ENCODE measurements around the gene TRPM8. TPM values are rescaled to one million over a fixed set of nuclear protein-coding genes. Genes with fewer than 3 reads are reported as not detected.

TRPM8 gene
- total and polyA plus RNA-seq, 9 donors: 0.92 TPM; not detected in 8

DNA sequence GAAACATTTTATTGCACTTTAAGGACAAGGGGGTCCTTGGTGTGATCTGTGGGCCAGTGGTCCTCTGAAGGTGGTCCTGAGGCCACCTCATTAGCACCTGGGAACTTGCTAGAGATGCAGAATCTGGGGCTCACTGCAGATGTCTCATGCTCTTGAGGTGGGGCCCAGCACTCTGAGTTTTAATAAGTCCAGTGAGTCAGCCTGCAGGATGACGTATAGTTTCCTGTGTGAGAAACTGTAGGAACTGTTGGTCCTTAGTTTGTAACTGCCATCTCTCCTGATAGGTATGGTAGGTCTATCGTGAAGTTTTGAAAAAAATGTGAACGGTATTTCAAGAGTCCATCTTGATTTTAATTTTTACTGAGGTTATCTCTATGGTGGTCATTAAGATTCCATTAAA lies 2.8 kb downstream of the TRPM8 start:
- Histone ChIP-seq H3K27ac (no peak overlapping the region), H3K36me3 (no peaks in the 10 kb centered on the region), H3K4me3 (no peak overlapping the region), H3K9me3 (no peaks in the 10 kb centered on the region), H3K27me3 (no peaks in the 10 kb centered on the region), H3K4me1 (ENCODE audit: insufficient read depth) (no peaks in the 10 kb centered on the region)
- intact Hi-C loops (cut with DNase I): no loop called here
- whole genome bisulfite sequencing, 3 donors: 79 to 87% (median 81%) methylated on average over 3 of the region's 3 CpGs
- no peak for DNase-seq
- no peak for TF ChIP-seq EP300 (IDR thresholded peaks at IDR 0.05)
- TF ChIP-seq, protein P1, sequence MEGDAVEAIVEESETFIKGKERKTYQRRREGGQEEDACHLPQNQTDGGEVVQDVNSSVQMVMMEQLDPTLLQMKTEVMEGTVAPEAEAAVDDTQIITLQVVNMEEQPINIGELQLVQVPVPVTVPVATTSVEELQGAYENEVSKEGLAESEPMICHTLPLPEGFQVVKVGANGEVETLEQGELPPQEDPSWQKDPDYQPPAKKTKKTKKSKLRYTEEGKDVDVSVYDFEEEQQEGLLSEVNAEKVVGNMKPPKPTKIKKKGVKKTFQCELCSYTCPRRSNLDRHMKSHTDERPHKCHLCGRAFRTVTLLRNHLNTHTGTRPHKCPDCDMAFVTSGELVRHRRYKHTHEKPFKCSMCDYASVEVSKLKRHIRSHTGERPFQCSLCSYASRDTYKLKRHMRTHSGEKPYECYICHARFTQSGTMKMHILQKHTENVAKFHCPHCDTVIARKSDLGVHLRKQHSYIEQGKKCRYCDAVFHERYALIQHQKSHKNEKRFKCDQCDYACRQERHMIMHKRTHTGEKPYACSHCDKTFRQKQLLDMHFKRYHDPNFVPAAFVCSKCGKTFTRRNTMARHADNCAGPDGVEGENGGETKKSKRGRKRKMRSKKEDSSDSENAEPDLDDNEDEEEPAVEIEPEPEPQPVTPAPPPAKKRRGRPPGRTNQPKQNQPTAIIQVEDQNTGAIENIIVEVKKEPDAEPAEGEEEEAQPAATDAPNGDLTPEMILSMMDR (IDR thresholded peaks at IDR 0.05): no peak
- no peak for TF ChIP-seq POLR2A (IDR thresholded peaks at IDR 0.05)

DNA sequence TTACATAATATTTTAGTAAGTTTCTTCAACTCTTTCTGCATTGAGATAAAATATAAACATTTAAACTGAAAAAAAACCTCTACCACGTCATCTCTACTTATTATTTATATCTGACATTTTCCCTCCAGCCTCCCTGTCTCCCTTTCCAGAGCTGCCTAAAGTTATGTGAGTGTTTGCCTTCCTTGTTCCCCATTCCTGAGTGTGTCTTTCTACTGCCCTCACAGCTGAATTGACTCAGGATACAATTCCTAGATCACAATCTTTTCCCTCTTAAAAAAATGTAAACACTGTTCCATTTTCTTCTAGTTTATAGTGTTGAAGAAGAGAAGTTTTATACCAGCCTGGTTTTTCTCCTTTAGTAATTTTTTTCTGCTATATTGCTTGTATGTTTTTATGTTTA lies 5.3 kb downstream of the TRPM8 start:
- TF ChIP-seq POLR2A (IDR thresholded peaks at IDR 0.05) (no peak), EP300 (IDR thresholded peaks at IDR 0.05) (no peak)
- TF ChIP-seq, protein P1 (IDR thresholded peaks at IDR 0.05): no peak
- Histone ChIP-seq H3K27ac (no peak overlapping the region), H3K9me3 (no peaks in the 10 kb centered on the region), H3K4me1 (ENCODE audit: insufficient read depth) (no peaks in the 10 kb centered on the region), H3K4me3 (no peak overlapping the region), H3K36me3 (no peaks in the 10 kb centered on the region), H3K27me3 (no peaks in the 10 kb centered on the region)
- intact Hi-C loops (cut with DNase I): no loop called here
- DNase-seq: no peak
- WGBS, 3 donors: 0 to 9% (median 0%) methylated on average over 1 of the region's 1 CpG

- H3K36me3 ChIP-seq: no peaks in the 10 kb centered on the region
- TF ChIP-seq, protein P1 (IDR thresholded peaks at IDR 0.05): no peak
- no peak for TF ChIP-seq EP300 (IDR thresholded peaks at IDR 0.05)
- TF ChIP-seq POLR2A (IDR thresholded peaks at IDR 0.05): no peak
- no peak overlapping the region for H3K4me3 ChIP-seq
- intact Hi-C loops (cut with DNase I): no loop called here
- WGBS, 3 donors: 67 to 69% (median 69%) methylated on average over 7 of the region's 7 CpGs
- no peaks in the 10 kb centered on the region for H3K9me3 ChIP-seq
- H3K27ac ChIP-seq: no peak overlapping the region
- no peak for DNase-seq
- no peaks in the 10 kb centered on the region for H3K27me3 ChIP-seq
- H3K4me1 ChIP-seq (ENCODE audit: insufficient read depth): no peaks in the 10 kb centered on the region
Observed at GRCh38 chr2:233925402-233925801, 8.2 kb downstream of the TRPM8 start.

- no peaks in the 10 kb centered on the region for H3K9me3 ChIP-seq
- no peaks in the 10 kb centered on the region for H3K36me3 ChIP-seq
- H3K27me3 ChIP-seq: no peaks in the 10 kb centered on the region
- no peak for TF ChIP-seq EP300 (IDR thresholded peaks at IDR 0.05)
- no peak overlapping the region for H3K4me3 ChIP-seq
- WGBS, 3 donors: 62 to 82% (median 76%) methylated on average over 4 of the region's 4 CpGs
- no peak for DNase-seq
- no peaks in the 10 kb centered on the region for H3K4me1 ChIP-seq (ENCODE audit: insufficient read depth)
- no peak overlapping the region for H3K27ac ChIP-seq
- intact Hi-C loops (cut with DNase I): no loop called here
Observed at GRCh38 chr2:233926806-233927205, 9.6 kb downstream of the TRPM8 start.

- H3K9me3 ChIP-seq: no peaks in the 10 kb centered on the region
- WGBS, 3 donors: 21 to 31% (median 27%) methylated on average over 7 of the region's 7 CpGs
- no peaks in the 10 kb centered on the region for H3K36me3 ChIP-seq
- TF ChIP-seq POLR2A (IDR thresholded peaks at IDR 0.05): no peak
- TF ChIP-seq EP300 (IDR thresholded peaks at IDR 0.05): no peak
- TF ChIP-seq, protein P1 (IDR thresholded peaks at IDR 0.05): no peak
- no peaks in the 10 kb centered on the region for H3K27me3 ChIP-seq
- intact Hi-C loops (cut with DNase I): no loop called here
- no peak for DNase-seq
- no peaks in the 10 kb centered on the region for H3K4me1 ChIP-seq (ENCODE audit: insufficient read depth)
- no peak overlapping the region for H3K4me3 ChIP-seq
- H3K27ac ChIP-seq: no peak overlapping the region
Observed at GRCh38 chr2:233928594-233929351, 11.6 kb downstream of the TRPM8 start.

All from ovary (tissue), 9 donors.